IMR-90 (cell line): Measurements from ENCODE around the gene NUP43. TPM values are rescaled to one million over a fixed set of nuclear protein-coding genes. Genes with fewer than 3 reads are reported as not detected.
A peak's percentile ranks its signal among the peaks of the same experiment; 100 is the strongest.

Source experiments
- ATAC-seq: fragments of 200-7000 bp; cut with Tn5 transposase; 2 replicates; pipeline ENCODE4 v1.9.1; 2020; ENCODE audit warnings: low read depth, mild to moderate bottlenecking, moderate library complexity
- BruUV-seq: library from RNA; stranded (reverse); fragments of 400-500 nt; replicated peaks from 2 replicates; lab custom pipeline; 2021; lab: Mats Ljungman, UMichigan
- CTCF ChIA-PET: fragments of 300-600 bp; formaldehyde crosslinking; extraction: SDS; loops from one replicate; lab custom pipeline; 2021; ENCODE audit warnings: antibody characterized with exemption; lab: Yijun Ruan, JAX
- POLR2A ChIA-PET: fragments of 300-600 bp; sonication (Branson Sonifier 250); formaldehyde crosslinking; loops from one replicate; lab custom pipeline; 2022; ENCODE audit warnings: antibody characterized with exemption; ENCODE audit not compliant: unreplicated experiment; lab: Charles Lee
- DNase-seq: peaks from one replicate; pipeline ENCODE4 v3.0.0; 2013
- H2AFZ ChIP-seq: replicated peaks from 2 replicates; pipeline ENCODE3; 2013; ENCODE audit warnings: low read length, mild to moderate bottlenecking; ENCODE audit not compliant: poor library complexity
- H2AK5ac ChIP-seq: 2 replicates; pipeline ENCODE4 v1.6.1; 2013; ENCODE audit warnings: low read depth, low read length, inconsistent platforms
- H2AK9ac ChIP-seq: replicated peaks from 2 replicates; pipeline ENCODE3; 2013; ENCODE audit warnings: mild to moderate bottlenecking, low read depth, low read length, moderate library complexity; ENCODE audit not compliant: poor library complexity
- H2BK120ac ChIP-seq: 2 replicates; pipeline ENCODE4 v1.6.1; 2013; ENCODE audit warnings: low read depth, low read length, inconsistent platforms
- H2BK15ac ChIP-seq: 3 replicates; pipeline ENCODE4 v1.6.1; 2013; ENCODE audit warnings: low read depth, low read length, inconsistent platforms
- H2BK20ac ChIP-seq: 2 replicates; pipeline ENCODE4 v1.6.1; 2013; ENCODE audit warnings: low read depth, mild to moderate bottlenecking, inconsistent platforms, low read length, moderate library complexity
- H2BK5ac ChIP-seq: 2 replicates; pipeline ENCODE4 v1.6.1; 2013; ENCODE audit warnings: mild to moderate bottlenecking, low read depth, low read length, inconsistent platforms; ENCODE audit not compliant: poor library complexity, severe bottlenecking
- H3K14ac ChIP-seq: replicated peaks from 2 replicates; pipeline ENCODE4 v1.6.1; 2013; ENCODE audit warnings: low read depth, low read length, inconsistent platforms
- H3K18ac ChIP-seq: 2 replicates; pipeline ENCODE4 v1.6.1; 2013; ENCODE audit warnings: low read depth, low read length, control low read depth
- H3K23ac ChIP-seq: 2 replicates; pipeline ENCODE4 v1.6.1; 2013; ENCODE audit warnings: low read depth, low read length, inconsistent platforms
- H3K27ac ChIP-seq: 2 replicates; pipeline ENCODE4 v1.5.1; 2013; ENCODE audit warnings: mild to moderate bottlenecking, control low read depth, low read length; ENCODE audit not compliant: insufficient read depth
- H3K27me3 ChIP-seq: 2 replicates; pipeline ENCODE4 v1.6.1; 2013; ENCODE audit warnings: low read length; ENCODE audit not compliant: control insufficient read depth, insufficient read depth
- H3K36me3 ChIP-seq: 2 replicates; pipeline ENCODE4 v1.6.1; 2013; ENCODE audit warnings: low read length, mixed read lengths; ENCODE audit not compliant: control insufficient read depth, insufficient read depth
- H3K4ac ChIP-seq: 2 replicates; pipeline ENCODE4 v1.6.1; 2013; ENCODE audit warnings: low read depth, low read length, inconsistent platforms
- H3K4me1 ChIP-seq: 2 replicates; pipeline ENCODE4 v1.6.1; 2013; ENCODE audit warnings: low read length, mixed read lengths; ENCODE audit not compliant: control insufficient read depth, insufficient read depth
- H3K4me2 ChIP-seq: 2 replicates; pipeline ENCODE4 v1.6.1; 2013; ENCODE audit warnings: low read depth, mild to moderate bottlenecking, control low read depth, low read length, moderate library complexity
- H3K4me3 ChIP-seq: 2 replicates; pipeline ENCODE4 v1.5.1; 2013; ENCODE audit warnings: low read depth, mild to moderate bottlenecking, control low read depth, low read length, moderate library complexity; ENCODE audit not compliant: insufficient read depth
- H3K56ac ChIP-seq: 2 replicates; pipeline ENCODE4 v1.6.1; 2013; ENCODE audit warnings: low read length, inconsistent platforms; ENCODE audit not compliant: insufficient read depth; ENCODE audit errors: extremely low read depth
- H3K79me1 ChIP-seq, 2 experiments: 2 replicates each; pipeline ENCODE4 v1.6.1; 2013; ENCODE audit warnings: low read length in 2 of 2, inconsistent platforms in 1 of 2, low read depth in 1 of 2
- H3K9ac ChIP-seq: 2 replicates; pipeline ENCODE4 v1.6.1; 2013; ENCODE audit warnings: low read depth, low read length, control low read depth
- H3K9me1 ChIP-seq: 2 replicates; pipeline ENCODE4 v1.6.1; 2013; ENCODE audit warnings: low read length, inconsistent platforms; ENCODE audit not compliant: insufficient read depth
- H3K9me3 ChIP-seq: 2 replicates; pipeline ENCODE4 v1.6.1; 2013; ENCODE audit warnings: low read length; ENCODE audit not compliant: control insufficient read depth, insufficient read depth
- H4K20me1 ChIP-seq: 2 replicates; pipeline ENCODE4 v1.6.1; 2013; ENCODE audit warnings: low read length, inconsistent platforms; ENCODE audit not compliant: insufficient read depth
- H4K5ac ChIP-seq: 2 replicates; pipeline ENCODE4 v1.6.1; 2013; ENCODE audit warnings: mild to moderate bottlenecking, low read depth, low read length, control low read depth
- H4K8ac ChIP-seq, 2 experiments: 2 replicates each; pipeline ENCODE4 v1.6.1; 2013; ENCODE audit warnings: low read depth in 2 of 2, low read length in 2 of 2, control low read depth in 1 of 2, inconsistent platforms in 1 of 2
- H4K91ac ChIP-seq: 2 replicates; pipeline ENCODE4 v1.6.1; 2013; ENCODE audit warnings: low read depth, low read length, inconsistent platforms; ENCODE audit not compliant: insufficient read depth
- MAZ ChIP-seq: IDR thresholded peaks from 2 replicates; pipeline ENCODE4 v1.6.1; 2012; ENCODE audit warnings: low read depth, mild to moderate bottlenecking, low read length, improper control_type of control experiment, moderate library complexity, borderline replicate concordance
- MXI1 ChIP-seq: IDR thresholded peaks from 2 replicates; pipeline ENCODE4 v1.6.1; 2012; ENCODE audit warnings: low read depth, mild to moderate bottlenecking, low read length, moderate library complexity, borderline replicate concordance
- WGBS, 2 experiments: methylation state at CpG; one replicate each; pipeline versions ENCODE4 v1.1.5 to v1.1.7; 2013; ENCODE audit warnings: missing lambda C conversion rate in 2 of 2; ENCODE audit not compliant: insufficient read length in 1 of 2; ENCODE audit errors: extremely low coverage in 2 of 2; 5-methylcytosine and 5-hydroxymethylcytosine counted together
- dilution Hi-C: fragments of 300-500 bp; cut with HindIII; formaldehyde crosslinking; loops from one replicate; pipeline ENCODE4 v1.14.3; 2018; ENCODE audit warnings: low sequenced_read_pairs; ENCODE audit not compliant: unreplicated experiment
- in situ Hi-C: fragments of 300-500 bp; cut with MboI; formaldehyde crosslinking; loops from 3 replicates; pipeline ENCODE4 v1.14.3; 2019; ENCODE audit warnings: low sequenced_read_pairs, inconsistent platforms, mixed read lengths
- intact Hi-C: fragments of 100-400 bp; cut with micrococcal nuclease; formaldehyde crosslinking; loops from 2 replicates; pipeline ENCODE4 v1.10.0; 2022
- polyA plus RNA-seq, 3 experiments: library from polyadenylated mRNA; depleted of rRNA; stranded (reverse); fragments of >200 nt; gene quantifications; 2 replicates each; pipeline ENCODE4 v1.2.3, GENCODE V29; 2012; ENCODE audit warnings: low replicate concordance in 1 of 3
- total RNA-seq: library from RNA; depleted of rRNA; stranded (reverse); fragments of >200 nt; gene quantifications from 2 replicates; pipeline ENCODE4 v1.2.3, GENCODE V29; 2012

NUP43 gene
- total and polyA plus RNA-seq, 2 of the 4 experiments (the other 2 are of a cell fraction): 14.2 to 40.5 TPM

DNA sequence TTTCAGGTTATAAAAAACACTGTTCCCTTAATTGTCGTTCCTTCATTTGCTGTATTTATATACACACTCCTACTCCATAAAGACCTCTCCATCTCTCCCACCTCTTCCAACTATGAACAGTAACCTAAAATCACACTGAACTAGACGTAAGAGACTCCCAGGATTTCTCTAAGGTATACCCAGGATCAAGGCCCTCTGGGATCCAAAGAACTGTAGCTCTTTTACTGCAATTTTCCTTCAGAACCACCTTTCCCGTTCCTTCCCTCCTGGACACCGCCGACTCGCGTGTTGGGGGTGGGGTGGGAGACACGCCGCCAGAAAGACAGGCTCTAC lies 29.1 kb downstream of the NUP43 start:
- Histone ChIP-seq H3K23ac (peak overlapping the region; percentile 99), H2BK20ac (no peak overlapping the region), H4K8ac (peak overlapping the region; percentile 84 to 89), H2BK120ac (peak overlapping the region; percentile 63), H3K4me2 (peak overlapping the region; percentile 85), H3K4me1 (peaks cover 2% of the 10 kb centered on the region; the same call in 1 of the 2 replicates), H3K9me1 (peaks cover 3% of the 10 kb centered on the region; the same call in 1 of the 2 replicates), H3K18ac (0 out of 2 replicates have a peak overlapping the region, but pooled peaks have one; percentile 8), H2AK9ac (peak overlapping the region; percentile 100), H4K91ac (peak overlapping the region; percentile 74), H2AFZ (peak overlapping the region; percentile 99), H3K9me3 (no peaks in the 10 kb centered on the region), H3K4me3 (peak overlapping the region; percentile 86), H2BK15ac (no peak overlapping the region), H3K36me3 (peaks cover 2% of the 10 kb centered on the region; the same call in 1 of the 2 replicates), H3K14ac (peak overlapping the region; percentile 95), H3K4ac (peak overlapping the region; percentile 92), H4K20me1 (peaks cover 9% of the 10 kb centered on the region; the same call in 1 of the 2 replicates), H2BK5ac (peak overlapping the region; percentile 93), H3K56ac (peak overlapping the region; percentile 83), H2AK5ac (peak overlapping the region; percentile 78), H3K9ac (peak overlapping the region; percentile 82), H3K27me3 (no peaks in the 10 kb centered on the region), H3K79me1 (peaks cover 8 to 14% of the 10 kb centered on the region in 2 experiments; a peak in 2 of 4 replicates), H3K27ac (peak overlapping the region; percentile 99), H4K5ac (peak overlapping the region; percentile 61)
- in situ Hi-C loops: no loop called here
- DNase-seq (no peak), ATAC-seq (peak; percentile 2; the same call in 1 of the 2 replicates)
- 0% methylated on average over 2 of the region's 9 CpGs; no CpG with 5 or more reads in 1 of the 2 experiments for whole genome bisulfite sequencing, 2 experiments
- peak; percentile 70; the same call in 1 of the 2 replicates for TF ChIP-seq MXI1
- TF ChIP-seq MAZ: no peak
- POLR2A ChIA-PET: interaction anchor here (0.7 kb wide), 1 partner anchor 20 kb away, joined by 10 read pairs; no protein-coding TSS in a partner anchor
- dilution Hi-C loops: no loop called here
- BruUV-seq: no TSS peak
- CTCF ChIA-PET: no interaction called here
- intact Hi-C loops: no loop called here
